Muscle of leg (tissue), 11 donors: ENCODE data around the gene CFAP43. TPM values are rescaled to one million over a fixed set of nuclear protein-coding genes. Genes with fewer than 3 reads are reported as not detected.
A peak's percentile ranks its signal among the peaks of the same experiment; 100 is the strongest.

Source experiments
- DNase-seq: peaks from one replicate; pipeline ENCODE4 v3.0.0; 2013
- H3K27ac ChIP-seq: one replicate; pipeline ENCODE4 v1.5.1; 2013; ENCODE audit warnings: mild to moderate bottlenecking, low read length, control low read depth
- H3K27me3 ChIP-seq: one replicate; pipeline ENCODE4 v1.6.1; 2013; ENCODE audit warnings: low read length; ENCODE audit not compliant: control insufficient read depth, insufficient read depth
- H3K36me3 ChIP-seq: one replicate; pipeline ENCODE4 v1.6.1; 2013; ENCODE audit warnings: low read length; ENCODE audit not compliant: control insufficient read depth, insufficient read depth
- H3K4me1 ChIP-seq: one replicate; pipeline ENCODE4 v1.6.1; 2013; ENCODE audit warnings: low read length; ENCODE audit not compliant: control insufficient read depth, insufficient read depth
- H3K4me3 ChIP-seq: one replicate; pipeline ENCODE4 v1.5.1; 2013; ENCODE audit warnings: low read length, control low read depth
- H3K9me3 ChIP-seq: replicated peaks from 2 replicates; pipeline ENCODE4 v1.6.1; 2013; ENCODE audit warnings: low read depth, low read length; ENCODE audit not compliant: control insufficient read depth
- WGBS: methylation state at CpG from one replicate; pipeline ENCODE4 v1.1.5; 2013; ENCODE audit warnings: missing lambda C conversion rate; ENCODE audit not compliant: insufficient coverage; 5-methylcytosine and 5-hydroxymethylcytosine counted together
- polyA plus RNA-seq, 8 donors: library from polyadenylated mRNA; unstranded; fragments of 120-200 nt; gene quantifications; one replicate each; pipeline versions ENCODE4 v1.2.1 to v1.2.3, GENCODE V29; 2013; ENCODE audit warnings: inconsistent platforms in 1 of 8, low replicate concordance in 1 of 8; ENCODE audit not compliant: insufficient read length in 8 of 8, insufficient read depth in 1 of 8
- total RNA-seq: library from RNA; stranded (reverse); fragments of 120-200 nt; gene quantifications from one replicate; pipeline ENCODE4 v1.2.4, GENCODE V29; 2013

The CFAP43 gene
- total and polyA plus RNA-seq, 9 donors: 0.11 to 1.1 (median 0.24) TPM

DNA sequence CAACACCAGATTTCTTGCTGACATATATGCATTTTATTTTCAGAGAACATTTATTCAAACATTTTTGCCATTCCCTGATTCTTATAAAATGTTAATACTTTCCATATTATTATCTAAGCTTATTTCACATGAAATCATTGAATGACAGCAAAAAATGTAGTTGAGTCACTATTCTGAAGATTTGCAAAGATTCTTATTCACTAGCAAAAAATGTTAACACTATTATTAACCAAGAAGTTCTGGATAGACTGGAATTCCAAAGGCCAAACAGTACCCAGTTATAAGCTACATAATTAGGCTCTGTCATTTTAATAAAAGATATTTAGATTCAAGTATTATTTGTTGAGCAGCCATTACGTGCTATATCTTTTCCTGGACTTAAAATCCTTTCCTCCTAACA lies 41.1 kb upstream of the CFAP43 start:
- Histone ChIP-seq H3K4me3 (no peak overlapping the region), H3K9me3 (no peaks in the 10 kb centered on the region), H3K36me3 (no peaks in the 10 kb centered on the region), H3K4me1 (peaks cover 2% of the 10 kb centered on the region), H3K27ac (no peak overlapping the region), H3K27me3 (peaks cover 12% of the 10 kb centered on the region)
- WGBS: no CpG with 5 or more reads among the region's 1 CpG
- no peak for DNase-seq

DNA sequence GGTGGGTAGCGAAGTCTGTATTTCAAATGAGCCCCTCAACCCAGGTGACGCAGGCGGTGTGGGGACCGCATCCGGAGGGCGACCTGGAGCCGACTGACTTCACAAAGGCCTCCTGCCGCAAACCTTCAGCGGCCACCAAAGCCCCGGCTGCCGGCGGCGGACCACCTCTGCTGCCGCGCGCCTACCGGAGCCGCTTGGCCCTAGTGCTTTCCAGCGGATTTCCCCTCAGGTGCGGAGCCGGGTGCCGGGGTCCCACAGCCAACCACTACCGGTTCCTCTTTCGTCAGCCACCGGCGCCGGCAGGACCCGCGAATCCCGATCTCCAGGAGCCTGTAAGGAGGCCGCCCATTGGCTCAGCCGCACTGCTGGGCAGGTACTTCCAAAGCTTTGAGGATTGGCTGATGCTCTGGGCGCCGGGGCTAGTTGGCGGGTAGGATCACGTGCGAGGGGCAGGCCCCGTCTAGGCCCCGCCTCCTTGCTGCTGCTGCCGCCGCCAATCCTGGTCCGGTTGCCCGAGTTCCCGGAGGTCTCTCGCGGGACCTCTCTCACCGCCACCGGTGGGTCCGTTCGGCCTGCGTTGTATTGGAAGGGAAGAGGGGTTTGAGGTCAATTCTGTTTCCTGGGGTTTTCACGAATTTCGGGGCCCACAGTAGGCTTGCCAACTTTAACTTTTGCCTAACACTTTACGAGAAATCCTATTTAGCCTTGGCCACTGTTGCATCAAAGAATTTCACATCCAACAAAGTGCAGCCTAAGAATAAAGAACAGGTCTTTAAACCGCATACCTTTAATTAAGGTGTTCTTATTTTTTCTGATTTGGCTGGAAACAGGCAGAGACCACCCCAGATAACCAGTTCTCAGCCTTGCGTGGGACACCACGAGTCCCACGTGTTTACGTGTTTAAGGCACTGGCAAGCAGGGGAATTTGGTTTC lies 36.8 kb upstream of the CFAP43 start, which contains the start of gene GSTO2:
GSTO2 (plus strand) TSS at position 472 of the 933 bp plus-strand sequence. CDS start 5,732 bp downstream, outside the sequence.
- Histone ChIP-seq H3K36me3 (peaks cover 5% of the 10 kb centered on the region), H3K4me3 (peak within 1 kb of the TSS; percentile 95), H3K27ac (peak within 1 kb of the TSS; percentile 88), H3K9me3 (no peaks in the 10 kb centered on the region), H3K4me1 (peaks cover 5% of the 10 kb centered on the region), H3K27me3 (no peaks in the 10 kb centered on the region)
- under 1% methylated on average over 49 of the region's 59 CpGs for WGBS
- peak; percentile 99 for DNase-seq

DNA sequence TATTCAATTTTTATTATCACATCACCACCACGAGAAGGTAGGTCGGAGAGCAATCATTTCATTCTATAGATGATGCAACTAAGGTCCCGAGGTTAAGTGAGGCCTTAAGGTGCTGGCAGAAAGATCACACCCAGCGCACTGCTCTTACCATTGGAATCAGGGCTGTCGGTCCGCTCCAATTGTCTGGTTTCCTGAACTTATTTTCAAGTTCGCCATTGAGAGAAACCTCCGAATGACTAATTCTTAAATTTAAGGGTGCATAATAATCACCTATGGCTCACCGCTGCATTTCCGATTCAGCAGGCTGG lies 36.2 kb upstream of the CFAP43 start:
- Histone ChIP-seq H3K4me1 (peaks cover 5% of the 10 kb centered on the region), H3K27me3 (no peaks in the 10 kb centered on the region), H3K4me3 (peak overlapping the region; percentile 95), H3K27ac (peak overlapping the region; percentile 88), H3K36me3 (peaks cover 6% of the 10 kb centered on the region), H3K9me3 (no peaks in the 10 kb centered on the region)
- DNase-seq: no peak
- 11% methylated on average over 4 of the region's 10 CpGs for WGBS

DNA sequence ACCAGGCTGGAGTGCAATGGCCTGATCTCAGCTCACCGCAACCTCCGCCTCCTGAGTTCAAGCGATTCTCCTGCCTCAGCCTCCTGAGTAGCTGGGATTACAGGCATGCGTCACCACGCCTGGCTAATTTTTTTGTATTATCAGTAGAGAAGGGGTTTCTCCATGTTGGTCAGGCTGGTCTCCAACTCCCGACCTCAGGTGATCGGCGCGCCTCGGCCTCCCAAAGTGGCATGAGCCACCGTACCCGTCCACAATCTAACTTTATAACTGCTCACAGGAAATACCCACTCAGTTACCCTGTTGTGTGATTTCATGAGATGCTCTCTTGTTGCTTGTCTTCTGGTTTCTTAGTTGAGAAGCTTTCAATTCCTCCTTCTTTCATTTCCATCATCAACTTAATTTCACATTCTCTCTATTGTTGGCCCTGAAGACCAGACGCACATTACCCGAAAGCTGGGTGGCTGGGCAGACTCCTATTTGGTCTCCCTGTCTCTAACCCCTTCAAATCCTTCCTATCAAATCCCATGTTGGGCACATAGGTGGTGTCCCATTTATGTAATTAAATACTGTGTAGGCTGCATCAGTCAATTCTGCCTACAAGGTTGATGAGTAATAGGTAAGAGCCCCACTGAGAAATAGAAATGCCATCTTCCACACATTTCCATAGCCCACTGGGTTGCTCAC lies 35.7 kb upstream of the CFAP43 start:
- no peak overlapping the region for H3K27ac ChIP-seq

DNA sequence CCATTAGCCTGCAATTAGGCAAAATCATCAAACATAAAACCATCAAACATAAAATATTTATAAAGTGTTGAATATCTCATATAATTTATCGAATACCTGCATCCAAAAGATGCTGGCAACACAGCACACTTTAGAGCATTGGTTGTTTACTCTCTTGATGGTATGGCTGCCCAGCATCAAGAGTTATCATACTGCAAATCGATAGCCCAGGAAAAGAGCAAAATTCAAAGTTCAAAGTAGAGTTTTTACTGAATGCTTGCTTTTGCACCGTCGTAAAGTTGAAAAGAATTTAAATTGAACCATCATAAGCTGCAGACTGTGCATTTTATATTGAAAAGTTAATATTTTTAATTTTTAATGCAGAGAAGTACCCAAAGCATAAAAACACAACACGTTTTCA lies 32.6 kb upstream of the CFAP43 start:
- no peak overlapping the region for H3K27ac ChIP-seq
- H3K36me3 ChIP-seq: peaks cover 23% of the 10 kb centered on the region
- H3K27me3 ChIP-seq: no peaks in the 10 kb centered on the region
- H3K9me3 ChIP-seq: no peaks in the 10 kb centered on the region
- H3K4me1 ChIP-seq: peaks cover 5% of the 10 kb centered on the region
- WGBS: no CpG with 5 or more reads among the region's 5 CpGs
- no peak for DNase-seq
- H3K4me3 ChIP-seq: no peak overlapping the region

More for the DNA sequence above, 35.7 kb upstream of the CFAP43 start:
- WGBS: 90% methylated on average over 2 of the region's 14 CpGs
- Histone ChIP-seq H3K4me3 (peak overlapping the region; percentile 95), H3K9me3 (no peaks in the 10 kb centered on the region), H3K4me1 (peaks cover 5% of the 10 kb centered on the region), H3K36me3 (peaks cover 7% of the 10 kb centered on the region), H3K27me3 (no peaks in the 10 kb centered on the region)
- DNase-seq: no peak

DNA sequence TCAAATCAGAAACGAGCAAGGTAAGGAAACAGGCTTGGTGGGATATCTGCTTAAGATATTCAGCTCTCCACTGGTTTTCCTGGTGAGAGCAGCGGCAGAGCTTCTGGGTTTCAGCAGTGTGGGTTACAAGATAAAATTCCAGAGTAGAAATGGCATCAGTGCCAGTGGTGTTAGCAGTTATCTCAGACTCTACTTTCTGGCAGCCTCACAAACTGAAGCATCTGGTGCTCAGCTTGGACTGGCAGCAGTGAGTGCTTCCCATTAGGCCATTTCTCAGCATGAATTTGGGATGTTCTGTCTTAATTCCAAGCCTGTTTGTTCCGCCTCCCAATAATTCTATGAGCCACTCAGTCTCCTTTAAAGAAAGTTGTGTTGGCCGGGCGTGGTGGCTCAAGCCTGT lies 29.9 kb upstream of the CFAP43 start:
- H3K36me3 ChIP-seq: peaks cover 31% of the 10 kb centered on the region
- H3K4me3 ChIP-seq: no peak overlapping the region
- 92% methylated on average over 4 of the region's 5 CpGs for WGBS
- DNase-seq: no peak
- no peaks in the 10 kb centered on the region for H3K9me3 ChIP-seq
- H3K4me1 ChIP-seq: no peaks in the 10 kb centered on the region
- no peak overlapping the region for H3K27ac ChIP-seq
- H3K27me3 ChIP-seq: no peaks in the 10 kb centered on the region

DNA sequence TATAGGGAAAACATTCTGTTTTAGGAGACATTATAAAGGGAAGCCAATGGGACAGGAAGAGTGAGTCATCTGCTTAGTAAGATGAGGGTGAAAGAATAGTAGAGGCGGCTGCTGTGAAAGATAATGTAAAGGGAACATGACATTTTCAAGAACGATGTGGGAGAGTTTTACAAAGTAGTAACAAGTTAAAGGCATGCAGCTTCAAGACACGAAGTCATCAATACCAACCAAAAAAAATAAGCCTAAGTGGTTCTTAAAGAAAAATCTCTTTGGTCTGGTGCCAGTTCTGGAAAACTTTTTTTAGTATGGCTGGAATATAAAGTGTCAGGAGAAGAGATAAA lies 28.6 kb upstream of the CFAP43 start:
- no peaks in the 10 kb centered on the region for H3K27me3 ChIP-seq
- H3K36me3 ChIP-seq: peaks cover 31% of the 10 kb centered on the region
- H3K4me1 ChIP-seq: no peaks in the 10 kb centered on the region
- WGBS: no CpG with 5 or more reads among the region's 3 CpGs
- no peaks in the 10 kb centered on the region for H3K9me3 ChIP-seq
- no peak overlapping the region for H3K4me3 ChIP-seq
- no peak overlapping the region for H3K27ac ChIP-seq
- DNase-seq: no peak

DNA sequence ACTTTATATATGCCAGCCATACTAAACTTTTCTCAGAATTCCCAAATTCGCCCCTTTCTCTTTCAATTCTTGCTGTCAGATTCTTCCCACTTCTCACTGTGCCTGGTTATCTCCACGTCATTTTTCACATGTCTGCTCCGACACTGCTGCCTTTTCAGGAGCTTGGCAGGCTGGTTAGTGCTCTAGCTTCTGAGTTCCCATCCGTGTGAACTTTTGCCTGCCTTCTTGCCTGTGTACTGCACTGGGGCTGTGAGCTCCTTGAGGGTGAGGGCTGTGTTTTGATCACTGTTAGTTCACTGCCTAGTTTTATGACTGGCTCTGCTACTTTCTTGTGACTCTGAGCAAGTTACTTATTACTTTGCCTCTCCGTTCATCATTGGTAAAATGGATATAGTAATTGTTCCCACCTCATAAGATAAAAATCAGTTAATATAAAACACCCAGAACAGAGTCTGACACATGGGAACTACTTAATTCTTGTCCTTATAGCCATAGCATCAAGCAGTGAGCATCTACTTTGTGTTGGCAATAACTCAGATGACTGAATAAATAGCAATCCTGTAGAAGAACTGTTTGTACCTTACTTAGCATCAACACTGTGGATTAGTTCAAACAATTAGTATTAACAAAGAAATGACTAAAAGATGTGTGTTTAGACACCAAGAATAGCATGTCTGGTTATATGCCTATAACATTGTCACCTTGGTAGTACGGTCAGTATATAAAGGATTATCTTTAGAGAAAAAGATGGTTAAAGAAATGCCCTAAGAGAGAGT lies 28.0 kb upstream of the CFAP43 start:
- Histone ChIP-seq H3K36me3 (peaks cover 31% of the 10 kb centered on the region), H3K4me1 (no peaks in the 10 kb centered on the region), H3K27me3 (no peaks in the 10 kb centered on the region), H3K27ac (no peak overlapping the region), H3K9me3 (no peaks in the 10 kb centered on the region), H3K4me3 (no peak overlapping the region)
- 97% methylated on average over 3 of the region's 6 CpGs for WGBS
- DNase-seq: no peak

DNA sequence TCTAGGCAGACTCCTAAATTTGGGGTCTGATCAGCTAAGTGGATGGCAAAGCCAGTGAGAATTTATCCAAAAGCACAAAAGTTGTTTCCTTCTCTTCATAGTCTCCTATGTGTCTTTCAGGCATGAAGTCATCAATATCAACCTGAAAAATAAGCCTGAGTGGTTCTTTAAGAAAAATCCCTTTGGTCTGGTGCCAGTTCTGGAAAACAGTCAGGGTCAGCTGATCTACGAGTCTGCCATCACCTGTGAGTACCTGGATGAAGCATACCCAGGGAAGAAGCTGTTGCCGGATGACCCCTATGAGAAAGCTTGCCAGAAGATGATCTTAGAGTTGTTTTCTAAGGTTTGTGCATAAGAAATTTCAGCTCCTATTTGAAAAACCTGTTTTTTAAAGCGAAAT lies 27.3 kb upstream of the CFAP43 start:
- WGBS: 100% methylated on average over 2 of the region's 3 CpGs
- DNase-seq: no peak
- Histone ChIP-seq H3K36me3 (peaks cover 31% of the 10 kb centered on the region), H3K4me3 (no peak overlapping the region), H3K27me3 (no peaks in the 10 kb centered on the region), H3K27ac (no peak overlapping the region), H3K9me3 (no peaks in the 10 kb centered on the region), H3K4me1 (peaks cover 1% of the 10 kb centered on the region)

DNA sequence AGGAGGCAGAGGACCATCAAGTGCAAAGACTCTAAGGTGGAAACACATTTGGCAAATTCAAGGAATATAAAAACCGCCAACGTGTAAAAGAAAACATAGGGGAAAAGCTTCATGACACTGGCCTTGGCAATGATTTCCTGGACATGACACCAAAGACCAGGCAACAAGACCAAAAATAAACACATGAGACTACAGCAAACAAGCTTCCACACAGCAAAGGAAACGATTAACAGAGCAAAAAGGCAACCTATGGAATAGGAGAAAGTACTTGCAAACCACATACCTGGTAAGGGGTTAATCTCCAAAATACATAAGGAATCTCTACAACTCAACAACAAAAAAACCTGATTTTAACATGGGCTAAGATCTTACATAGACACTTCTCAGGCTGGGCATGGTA lies 26.0 kb upstream of the CFAP43 start:
- Histone ChIP-seq H3K4me3 (no peak overlapping the region), H3K4me1 (peaks cover 5% of the 10 kb centered on the region), H3K9me3 (no peaks in the 10 kb centered on the region), H3K27ac (no peak overlapping the region), H3K27me3 (no peaks in the 10 kb centered on the region), H3K36me3 (peaks cover 29% of the 10 kb centered on the region)
- WGBS: no CpG with 5 or more reads among the region's 3 CpGs
- no peak for DNase-seq
